ENCODE results near the gene TULP4. TPM values are rescaled to one million over a fixed set of nuclear protein-coding genes. Genes with fewer than 3 reads are reported as not detected.
"Not testable (repeated sequence)": the region's sequence is repeated elsewhere in the genome, so short reads cannot be mapped to it uniquely, and the experiment has no call there.

TULP4 gene
- total RNA-seq, 1 donor = 105 TPM

GRCh38 chr6:158544428-158544827 is 232.2 kb downstream of the TULP4 start:
- Histone ChIP-seq H3K9me3 (ENCODE audit: low read depth, low read length) (no peaks in the 10 kb centered on the region), H3K4me1 (ENCODE audit: insufficient read depth, low read length) (no peaks in the 10 kb centered on the region), H3K27me3 (ENCODE audit: insufficient read depth, low read length) (peaks cover 7% of the 10 kb centered on the region), H3K4me3 (ENCODE audit: low read length) (no peak overlapping the region)

- no peaks in the 10 kb centered on the region for H3K9me3 ChIP-seq (ENCODE audit: low read depth, low read length)
- no peaks in the 10 kb centered on the region for H3K4me1 ChIP-seq (ENCODE audit: insufficient read depth, low read length)
- no peaks in the 10 kb centered on the region for H3K27me3 ChIP-seq (ENCODE audit: insufficient read depth, low read length)
- H3K4me3 ChIP-seq (ENCODE audit: low read length) = no peak overlapping the region
Observed at GRCh38 chr6:158545043-158545966, 233.0 kb downstream of the TULP4 start.

- Histone ChIP-seq H3K27me3 (ENCODE audit: insufficient read depth, low read length) (no peaks in the 10 kb centered on the region), H3K4me3 (ENCODE audit: low read length) (no peak overlapping the region), H3K4me1 (ENCODE audit: insufficient read depth, low read length) (no peaks in the 10 kb centered on the region), H3K9me3 (ENCODE audit: low read depth, low read length) (no peaks in the 10 kb centered on the region)
Observed at GRCh38 chr6:158548418-158549161, 236.3 kb downstream of the TULP4 start.

- no peaks in the 10 kb centered on the region for H3K27me3 ChIP-seq (ENCODE audit: insufficient read depth, low read length)
- no peaks in the 10 kb centered on the region for H3K9me3 ChIP-seq (ENCODE audit: low read depth, low read length)
- no peaks in the 10 kb centered on the region for H3K4me1 ChIP-seq (ENCODE audit: insufficient read depth, low read length)
- H3K4me3 ChIP-seq (ENCODE audit: low read length) = no peak overlapping the region
Observed at GRCh38 chr6:158552055-158552795, 240.0 kb downstream of the TULP4 start.

- Histone ChIP-seq H3K27me3 (ENCODE audit: insufficient read depth, low read length) (no peaks in the 10 kb centered on the region), H3K4me1 (ENCODE audit: insufficient read depth, low read length) (no peaks in the 10 kb centered on the region), H3K9me3 (ENCODE audit: low read depth, low read length) (no peaks in the 10 kb centered on the region), H3K4me3 (ENCODE audit: low read length) (no peak overlapping the region)
Observed at GRCh38 chr6:158552796-158553138, 240.5 kb downstream of the TULP4 start.

GRCh38 chr6:158554611-158555361 is 242.5 kb downstream of the TULP4 start:
- Histone ChIP-seq H3K4me3 (ENCODE audit: low read length) (no peak overlapping the region), H3K4me1 (ENCODE audit: insufficient read depth, low read length) (peaks cover 5% of the 10 kb centered on the region), H3K27me3 (ENCODE audit: insufficient read depth, low read length) (no peaks in the 10 kb centered on the region), H3K9me3 (ENCODE audit: low read depth, low read length) (no peaks in the 10 kb centered on the region)

GRCh38 chr6:158556113-158556512 is 243.8 kb downstream of the TULP4 start:
- Histone ChIP-seq H3K4me3 (ENCODE audit: low read length) (no peak overlapping the region), H3K9me3 (ENCODE audit: low read depth, low read length) (no peaks in the 10 kb centered on the region), H3K27me3 (ENCODE audit: insufficient read depth, low read length) (no peaks in the 10 kb centered on the region), H3K4me1 (ENCODE audit: insufficient read depth, low read length) (peaks cover 10% of the 10 kb centered on the region)

GRCh38 chr6:158557110-158557509 is 244.8 kb downstream of the TULP4 start:
- not testable (repeated sequence) for H3K27me3 ChIP-seq (ENCODE audit: insufficient read depth, low read length); H3K9me3 ChIP-seq (ENCODE audit: low read depth, low read length); H3K4me3 ChIP-seq (ENCODE audit: low read length)
- H3K4me1 ChIP-seq (ENCODE audit: insufficient read depth, low read length) = peaks cover 20% of the 10 kb centered on the region

- H3K4me1 ChIP-seq (ENCODE audit: insufficient read depth, low read length) = peaks cover 29% of the 10 kb centered on the region
- H3K27me3 ChIP-seq (ENCODE audit: insufficient read depth, low read length) = no peaks in the 10 kb centered on the region
- no peaks in the 10 kb centered on the region for H3K9me3 ChIP-seq (ENCODE audit: low read depth, low read length)
- H3K4me3 ChIP-seq (ENCODE audit: low read length) = no peak overlapping the region
Observed at GRCh38 chr6:158557927-158558326, 245.7 kb downstream of the TULP4 start.

- Histone ChIP-seq H3K4me3 (ENCODE audit: low read length) (no peak overlapping the region), H3K4me1 (ENCODE audit: insufficient read depth, low read length) (peaks cover 34% of the 10 kb centered on the region), H3K9me3 (ENCODE audit: low read depth, low read length) (no peaks in the 10 kb centered on the region), H3K27me3 (ENCODE audit: insufficient read depth, low read length) (no peaks in the 10 kb centered on the region)
Observed at GRCh38 chr6:158558415-158559306, 246.4 kb downstream of the TULP4 start.

- peak overlapping the region; percentile 79 for H3K4me3 ChIP-seq (ENCODE audit: low read length)
- peaks cover 41% of the 10 kb centered on the region for H3K4me1 ChIP-seq (ENCODE audit: insufficient read depth, low read length)
- no peaks in the 10 kb centered on the region for H3K9me3 ChIP-seq (ENCODE audit: low read depth, low read length)
- H3K27me3 ChIP-seq (ENCODE audit: insufficient read depth, low read length) = no peaks in the 10 kb centered on the region
Observed at GRCh38 chr6:158559338-158559894, 247.2 kb downstream of the TULP4 start.

GRCh38 chr6:158559895-158560835 is 247.9 kb downstream of the TULP4 start, which contains the start of gene TMEM181:
Gene TMEM181, plus strand, starts transcription at chr6:158560091. Its CDS starts 134 bp downstream, at chr6:158560225.
- H3K4me3 ChIP-seq (ENCODE audit: low read length) = peak within 1 kb of the TSS; percentile 79
- peaks cover 48% of the 10 kb centered on the region for H3K4me1 ChIP-seq (ENCODE audit: insufficient read depth, low read length)
- H3K9me3 ChIP-seq (ENCODE audit: low read depth, low read length) = no peaks in the 10 kb centered on the region
- no peaks in the 10 kb centered on the region for H3K27me3 ChIP-seq (ENCODE audit: insufficient read depth, low read length)
